HG02678 (cell line): ENCODE results near the gene HDAC4.
"Not testable (repeated sequence)": the region's sequence is repeated elsewhere in the genome, so short reads cannot be mapped to it uniquely, and the experiment has no call there.

Experiments
- ATAC-seq: cut with Tn5 transposase; IDR thresholded peaks from one replicate; pipeline ENCODE4 v1.9.1; 2021; ENCODE audit warnings: mild to moderate bottlenecking, moderate library complexity; ENCODE audit not compliant: unreplicated experiment

The HDAC4 gene

GRCh38 chr2:239079671-239080294 is 321.0 kb downstream of the HDAC4 start:
- no peak for ATAC-seq

GRCh38 chr2:239078128-239078924 is 322.5 kb downstream of the HDAC4 start:
- ATAC-seq: no peak

GRCh38 chr2:239077260-239077659 is 323.6 kb downstream of the HDAC4 start:
- no peak for ATAC-seq

GRCh38 chr2:239075918-239076758 is 324.7 kb downstream of the HDAC4 start:
- ATAC-seq: no peak

- no peak for ATAC-seq
Measured at GRCh38 chr2:239073745-239074530, 326.9 kb downstream of the HDAC4 start.

GRCh38 chr2:239073270-239073669 is 327.6 kb downstream of the HDAC4 start:
- no peak for ATAC-seq

GRCh38 chr2:239072786-239073185 is 328.0 kb downstream of the HDAC4 start:
- ATAC-seq: no peak

- no peak for ATAC-seq
Measured at GRCh38 chr2:239070466-239070865, 330.4 kb downstream of the HDAC4 start.

GRCh38 chr2:239069362-239070333 is 331.2 kb downstream of the HDAC4 start:
- ATAC-seq: not testable (repeated sequence)

GRCh38 chr2:239068411-239068810 is 332.4 kb downstream of the HDAC4 start:
- no peak for ATAC-seq

- ATAC-seq: no peak
Measured at GRCh38 chr2:239067196-239067865, 333.5 kb downstream of the HDAC4 start.

- no peak for ATAC-seq
Measured at GRCh38 chr2:239066597-239066996, 334.2 kb downstream of the HDAC4 start.

- no peak for ATAC-seq
Measured at GRCh38 chr2:239065962-239066361, 334.9 kb downstream of the HDAC4 start.

- ATAC-seq: no peak
Measured at GRCh38 chr2:239065537-239065936, 335.3 kb downstream of the HDAC4 start.

- ATAC-seq: no peak
Measured at GRCh38 chr2:239064891-239065290, 335.9 kb downstream of the HDAC4 start.

GRCh38 chr2:239064253-239064652 is 336.6 kb downstream of the HDAC4 start:
- no peak for ATAC-seq

GRCh38 chr2:239062743-239063142 is 338.1 kb downstream of the HDAC4 start:
- ATAC-seq: no peak

GRCh38 chr2:239061824-239062570 is 338.8 kb downstream of the HDAC4 start:
- no peak for ATAC-seq
